ENCODE measurements around the gene USF1. TPM values are rescaled to one million over a fixed set of nuclear protein-coding genes. Genes with fewer than 3 reads are reported as not detected.

The USF1 gene, protein sequence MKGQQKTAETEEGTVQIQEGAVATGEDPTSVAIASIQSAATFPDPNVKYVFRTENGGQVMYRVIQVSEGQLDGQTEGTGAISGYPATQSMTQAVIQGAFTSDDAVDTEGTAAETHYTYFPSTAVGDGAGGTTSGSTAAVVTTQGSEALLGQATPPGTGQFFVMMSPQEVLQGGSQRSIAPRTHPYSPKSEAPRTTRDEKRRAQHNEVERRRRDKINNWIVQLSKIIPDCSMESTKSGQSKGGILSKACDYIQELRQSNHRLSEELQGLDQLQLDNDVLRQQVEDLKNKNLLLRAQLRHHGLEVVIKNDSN
- total RNA-seq (100 to 1,000 TPM in 1 of 5 experiments, 10 to 100 TPM in 4; 71.6 to 115 (median 91.7) TPM), polyA plus RNA-seq (1 to 10 TPM; 3.9 to 5.5 TPM), total RNA-seq (67.8 reads per million, percentile 77 among the genes with 10 or more reads in this experiment)

DNA sequence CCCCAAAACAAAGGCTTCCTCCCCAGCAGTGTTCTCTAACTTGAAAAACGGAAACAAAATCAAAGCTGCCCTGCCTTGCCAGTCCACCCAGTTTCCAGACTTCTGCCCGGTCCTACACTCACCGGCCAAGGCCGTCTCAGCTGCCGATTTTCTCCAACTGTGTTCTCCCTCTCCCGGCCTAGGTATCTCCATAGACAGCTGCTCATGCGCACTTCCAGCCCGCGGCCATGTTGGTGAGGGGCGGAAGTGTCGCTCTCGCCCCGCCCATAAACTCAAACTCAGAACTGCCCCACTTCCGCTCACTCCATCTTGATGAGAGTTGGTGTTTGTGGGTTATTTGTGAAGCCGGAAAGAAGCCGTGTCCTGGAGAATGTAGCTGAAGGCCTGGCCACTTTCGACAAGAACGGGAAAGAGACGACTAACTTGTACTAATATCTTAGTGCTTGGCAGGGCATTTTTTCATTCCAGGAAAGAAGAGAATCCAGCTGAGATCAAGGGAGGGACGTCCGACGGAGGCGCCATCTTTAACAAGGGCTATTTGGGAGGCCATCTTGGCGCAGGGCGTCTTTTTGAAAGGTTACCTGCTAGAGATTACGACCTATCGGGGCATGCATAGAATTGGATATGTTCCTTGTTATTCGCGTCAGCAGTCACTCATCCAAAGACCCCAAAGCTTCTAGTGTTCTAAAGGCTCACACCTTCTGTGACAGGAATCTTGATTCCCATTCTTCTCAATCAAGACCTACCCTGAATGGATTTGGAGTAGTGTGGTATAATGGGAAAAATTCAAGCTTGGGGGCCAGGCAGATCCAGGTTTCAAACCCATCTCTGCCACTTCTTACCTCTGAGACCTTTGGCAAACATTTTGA lies at the start of gene USF1:
Gene USF1 (minus strand): TSS at position 242 of the 869 bp plus-strand sequence. CDS start 2,702 bp downstream, outside the sequence.
- peaks cover 15 to 52% (median 19%) of the 10 kb centered on the region in 5 donors for H3K36me3 Mint-ChIP-seq
- ATAC-seq (peak; percentile 89), DNase-seq (peak; percentile 84 to 96 (median 93))
- peaks cover 19 to 63% (median 19%) of the 10 kb centered on the region in 3 experiments for H3K36me3 ChIP-seq (ENCODE audit: control insufficient read depth in 2 of 3, insufficient read depth in 3 of 3, low read length in 3 of 3)
- no peaks in the 10 kb centered on the region for H3K27me3 ChIP-seq (ENCODE audit: control insufficient read depth in 2 of 2, insufficient read depth in 2 of 2, low read length in 2 of 2)
- no peaks in the 10 kb centered on the region for H3K9me3 ChIP-seq (ENCODE audit: control insufficient read depth in 2 of 3, low read length in 3 of 3)
- peak within 1 kb of the TSS; percentile 92 to 100 (median 99) for H3K27ac Mint-ChIP-seq
- peaks cover 17 to 23% of the 10 kb centered on the region in 2 donors for H3K4me1 ChIP-seq (ENCODE audit: control insufficient read depth in 2 of 2, insufficient read depth in 2 of 2, low read length in 2 of 2)
- H3K4me3 Mint-ChIP-seq, result peak within 1 kb of the TSS; percentile 93 to 100 (median 97)
- CTCF ChIA-PET, result interaction anchor here (0.5 to 3.7 kb wide), 9 partner anchors 15 to 120 kb away, joined by 3 to 42 read pairs (median 3); partner anchors contain the start of genes ARHGAP30, KLHDC9 and PPOX
- peak within 1 kb of the TSS; percentile 93 for H3K4me3 ChIP-seq (ENCODE audit: low read length)
- H3K27me3 Mint-ChIP-seq, result no peaks in the 10 kb centered on the region
- intact Hi-C loops (cut with micrococcal nuclease), result loop anchor here (1.0 to 10.0 kb wide), 12 partner anchors 22 to 781 kb away; partner anchors contain the start of genes F11R (in 2 of the 2), UFC1 (in 2 of the 2), APOA2 (in 1 of the 2) and COPA (in 1 of the 2)
- H3K27ac ChIP-seq (ENCODE audit: low read depth, low read length), result peak within 1 kb of the TSS; percentile 92
- POLR2A ChIA-PET, result interaction anchor here (0.5 to 16.0 kb wide), 39 partner anchors 8 to 769 kb away, joined by 3 to 377 read pairs (median 5); partner anchors contain the start of genes ARHGAP30, DEDD, F11R and KLHDC9
- no peaks in the 10 kb centered on the region for H3K9me3 Mint-ChIP-seq
- H3K4me1 Mint-ChIP-seq, result peaks cover 41 to 54% (median 49%) of the 10 kb centered on the region in 7 donors

DNA sequence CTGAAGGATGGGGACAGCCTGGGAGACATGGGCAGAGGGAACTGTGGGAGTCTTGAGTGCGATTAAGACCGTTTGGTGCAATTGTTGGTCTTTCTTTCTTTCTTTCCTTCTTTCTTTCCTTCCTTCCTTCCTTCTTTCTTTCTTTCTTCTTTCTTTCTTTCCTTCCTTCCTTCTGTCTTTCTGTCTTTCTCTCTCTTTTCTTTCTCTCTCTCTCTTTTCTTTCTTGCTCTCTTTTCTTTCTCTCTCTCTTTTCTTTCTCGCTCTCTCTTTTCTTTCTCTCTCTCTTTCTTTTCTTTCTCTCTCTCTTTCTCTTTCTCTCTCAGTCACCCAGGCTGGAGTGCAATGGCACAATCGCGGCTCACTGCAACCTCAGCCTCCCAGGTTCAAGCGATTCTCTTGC lies 49.5 kb upstream of the USF1 start:
- Mint-ChIP-seq H3K27ac (peak overlapping the region in 3 of 9 donors; percentile 62 to 95 (median 79)), H3K9me3 (peaks cover 0 to 10% (median 0%) of the 10 kb centered on the region in 11 donors), H3K4me3 (no peak overlapping the region), H3K36me3 (peaks cover 0 to 6% (median 0%) of the 10 kb centered on the region in 5 donors), H3K4me1 (peaks cover 23 to 68% (median 34%) of the 10 kb centered on the region in 7 donors), H3K27me3 (peaks cover 0 to 12% (median 0%) of the 10 kb centered on the region in 5 donors)
- peaks cover 9 to 11% of the 10 kb centered on the region in 2 donors for H3K4me1 ChIP-seq (ENCODE audit: control insufficient read depth in 2 of 2, insufficient read depth in 2 of 2, low read length in 2 of 2)
- ChIA-PET CTCF (interaction anchor here (0.6 to 7.4 kb wide), 5 partner anchors 9 to 98 kb away, joined by 3 to 120 read pairs (median 5); partner anchors contain the start of gene ARHGAP30), POLR2A (interaction anchor here (0.8 to 7.4 kb wide), 3 partner anchors 26 to 70 kb away, joined by 3 to 106 read pairs (median 66); partner anchors contain the start of genes ARHGAP30, TSTD1 and USF1)
- no peak for ATAC-seq
- H3K27me3 ChIP-seq (ENCODE audit: control insufficient read depth in 2 of 2, insufficient read depth in 2 of 2, low read length in 2 of 2), result no peaks in the 10 kb centered on the region
- no peak for DNase-seq
- H3K27ac ChIP-seq (ENCODE audit: low read depth, low read length), result no peak overlapping the region
- no peaks in the 10 kb centered on the region for H3K9me3 ChIP-seq (ENCODE audit: control insufficient read depth in 2 of 3, low read length in 3 of 3)
- intact Hi-C loops (cut with micrococcal nuclease), result no loop called here
- peaks cover 0 to 8% (median 0%) of the 10 kb centered on the region in 3 experiments for H3K36me3 ChIP-seq (ENCODE audit: control insufficient read depth in 2 of 3, insufficient read depth in 3 of 3, low read length in 3 of 3)
- H3K4me3 ChIP-seq (ENCODE audit: low read length), result no peak overlapping the region

DNA sequence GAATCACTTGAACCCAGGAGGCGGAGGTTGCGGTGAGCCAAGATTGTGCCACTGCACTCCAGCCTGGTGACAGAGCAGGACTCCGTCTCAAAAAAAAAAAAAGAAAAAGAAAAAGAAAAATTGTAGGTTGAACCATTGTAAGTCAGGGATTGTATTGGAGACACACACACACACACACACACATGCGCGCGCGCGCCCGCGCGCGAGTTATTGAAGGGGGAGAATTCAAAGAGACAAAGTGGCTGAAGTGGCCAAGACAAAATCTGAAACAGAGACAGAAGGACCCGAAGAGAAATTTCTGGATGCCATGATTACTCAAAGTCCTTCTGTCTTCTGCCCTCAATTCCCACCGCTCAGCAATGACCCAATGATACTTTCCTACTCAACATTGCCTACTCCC lies 48.7 kb upstream of the USF1 start:
- ChIA-PET CTCF (interaction anchor here (0.6 to 7.4 kb wide), 6 partner anchors 23 to 287 kb away, joined by 3 to 120 read pairs (median 6); partner anchors contain the start of gene ARHGAP30), POLR2A (interaction anchor here (0.8 to 7.4 kb wide), 2 partner anchors 52 to 71 kb away, joined by 3 to 106 read pairs; partner anchors contain the start of genes TSTD1 and USF1)
- H3K27ac Mint-ChIP-seq, result peak overlapping the region in 4 of 9 donors; percentile 30 to 95 (median 70)
- peaks cover 23 to 63% (median 36%) of the 10 kb centered on the region in 7 donors for H3K4me1 Mint-ChIP-seq
- intact Hi-C loops (cut with micrococcal nuclease), result no loop called here
- peaks cover 0 to 10% (median 0%) of the 10 kb centered on the region in 11 donors for H3K9me3 Mint-ChIP-seq
- no peak for DNase-seq
- H3K4me3 Mint-ChIP-seq, result no peak overlapping the region
- Histone ChIP-seq H3K27me3 (ENCODE audit: control insufficient read depth in 2 of 2, insufficient read depth in 2 of 2, low read length in 2 of 2) (no peaks in the 10 kb centered on the region), H3K4me3 (ENCODE audit: low read length) (no peak overlapping the region), H3K4me1 (ENCODE audit: control insufficient read depth in 2 of 2, insufficient read depth in 2 of 2, low read length in 2 of 2) (peaks cover 9 to 11% of the 10 kb centered on the region in 2 donors), H3K27ac (ENCODE audit: low read depth, low read length) (no peak overlapping the region), H3K9me3 (ENCODE audit: control insufficient read depth in 2 of 3, low read length in 3 of 3) (no peaks in the 10 kb centered on the region), H3K36me3 (ENCODE audit: control insufficient read depth in 2 of 3, insufficient read depth in 3 of 3, low read length in 3 of 3) (peaks cover 0 to 2% (median 0%) of the 10 kb centered on the region in 3 experiments)
- H3K27me3 Mint-ChIP-seq, result peaks cover 0 to 12% (median 0%) of the 10 kb centered on the region in 5 donors
- peaks cover 0 to 5% (median 0%) of the 10 kb centered on the region in 5 donors for H3K36me3 Mint-ChIP-seq
- ATAC-seq, result no peak

DNA sequence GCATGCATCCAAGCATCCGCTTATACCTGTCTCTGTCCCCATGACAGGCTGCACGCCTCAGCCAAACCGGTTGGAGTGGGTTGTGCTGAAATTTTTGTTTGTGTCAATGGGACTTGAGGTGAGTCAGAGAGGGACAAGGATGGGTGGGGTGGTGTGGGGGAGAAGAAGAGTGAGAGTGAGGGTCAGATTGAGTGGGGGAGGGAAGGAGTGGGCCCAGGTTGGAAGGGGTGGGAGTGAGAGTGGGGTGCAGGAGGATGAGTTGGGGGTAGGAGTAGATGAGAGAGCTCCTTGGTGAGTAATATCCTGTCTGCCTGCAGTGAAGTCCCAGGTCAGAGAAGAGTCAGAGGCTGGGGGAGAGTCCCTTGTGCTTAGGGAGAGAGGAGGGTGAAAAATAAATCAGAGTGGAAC lies 46.8 kb upstream of the USF1 start:
- peak overlapping the region in 1 of 10 donors; percentile 1 for H3K4me3 Mint-ChIP-seq
- Histone ChIP-seq H3K9me3 (ENCODE audit: control insufficient read depth in 2 of 3, low read length in 3 of 3) (no peaks in the 10 kb centered on the region), H3K4me3 (ENCODE audit: low read length) (no peak overlapping the region), H3K27me3 (ENCODE audit: control insufficient read depth in 2 of 2, insufficient read depth in 2 of 2, low read length in 2 of 2) (no peaks in the 10 kb centered on the region), H3K27ac (ENCODE audit: low read depth, low read length) (no peak overlapping the region), H3K36me3 (ENCODE audit: control insufficient read depth in 2 of 3, insufficient read depth in 3 of 3, low read length in 3 of 3) (no peaks in the 10 kb centered on the region), H3K4me1 (ENCODE audit: control insufficient read depth in 2 of 2, insufficient read depth in 2 of 2, low read length in 2 of 2) (peaks cover 5 to 7% of the 10 kb centered on the region in 2 donors)
- H3K36me3 Mint-ChIP-seq, result peaks cover 0 to 3% (median 0%) of the 10 kb centered on the region in 5 donors
- ATAC-seq (no peak), DNase-seq (peak in 1 of 9 donors; percentile 65)
- H3K27ac Mint-ChIP-seq, result peak overlapping the region in 2 of 9 donors; percentile 25 to 47
- H3K4me1 Mint-ChIP-seq, result peaks cover 18 to 58% (median 26%) of the 10 kb centered on the region in 7 donors
- ChIA-PET CTCF (interaction anchor here (0.6 to 3.7 kb wide), 4 partner anchors 8 to 95 kb away, joined by 3 to 20 read pairs (median 3); no protein-coding TSS in a partner anchor), POLR2A (interaction anchor here (0.6 to 1.2 kb wide), 3 partner anchors 11 to 24 kb away, joined by 3 to 4 read pairs (median 3); partner anchors contain the start of gene ARHGAP30)
- peaks cover 0 to 6% (median 0%) of the 10 kb centered on the region in 11 donors for H3K9me3 Mint-ChIP-seq
- intact Hi-C loops (cut with micrococcal nuclease), result no loop called here
- H3K27me3 Mint-ChIP-seq, result peaks cover 0 to 11% (median 0%) of the 10 kb centered on the region in 5 donors

DNA sequence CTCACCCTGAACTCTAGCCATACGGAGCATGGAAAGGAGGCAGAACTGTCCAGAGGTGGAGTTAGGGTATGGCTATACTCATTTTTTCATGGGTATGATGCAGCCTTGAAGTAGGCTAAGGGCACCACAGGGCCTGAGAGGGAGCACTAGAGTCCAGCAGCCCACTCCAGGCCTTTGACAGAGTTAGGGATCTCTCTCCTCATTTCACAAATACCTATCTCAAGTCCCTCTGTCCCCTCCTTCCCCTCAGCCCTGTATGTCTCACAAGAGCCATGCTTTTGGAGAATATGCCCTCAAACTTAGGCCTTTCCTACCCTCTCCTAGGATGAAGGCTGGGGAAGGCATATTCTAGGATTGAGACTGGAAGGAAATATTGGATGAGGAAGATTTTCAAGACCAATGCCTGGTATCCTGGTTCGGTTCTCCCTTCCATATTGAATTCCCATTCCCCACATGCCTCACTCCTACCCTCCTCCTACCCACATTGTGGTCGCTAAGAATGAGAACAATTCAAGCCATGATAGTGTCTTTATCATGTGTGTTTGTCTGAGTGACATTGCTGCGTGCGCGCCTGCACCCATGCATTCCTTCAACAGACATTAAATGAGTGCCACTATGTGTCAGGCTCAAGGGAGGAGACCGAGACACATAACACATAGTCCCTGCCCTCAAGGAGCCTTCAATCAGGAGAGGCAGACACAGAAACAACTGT lies 46.2 kb upstream of the USF1 start:
- H3K4me3 ChIP-seq (ENCODE audit: low read length), result no peak overlapping the region
- Mint-ChIP-seq H3K4me1 (peaks cover 11 to 54% (median 19%) of the 10 kb centered on the region in 7 donors), H3K27ac (no peak overlapping the region), H3K36me3 (no peaks in the 10 kb centered on the region), H3K4me3 (no peak overlapping the region), H3K9me3 (peaks cover 0 to 4% (median 0%) of the 10 kb centered on the region in 11 donors), H3K27me3 (peaks cover 0 to 9% (median 0%) of the 10 kb centered on the region in 5 donors)
- H3K9me3 ChIP-seq (ENCODE audit: control insufficient read depth in 2 of 3, low read length in 3 of 3), result no peaks in the 10 kb centered on the region
- H3K27me3 ChIP-seq (ENCODE audit: control insufficient read depth in 2 of 2, insufficient read depth in 2 of 2, low read length in 2 of 2), result no peaks in the 10 kb centered on the region
- peaks cover 0 to 2% of the 10 kb centered on the region in 2 donors for H3K4me1 ChIP-seq (ENCODE audit: control insufficient read depth in 2 of 2, insufficient read depth in 2 of 2, low read length in 2 of 2)
- H3K36me3 ChIP-seq (ENCODE audit: control insufficient read depth in 2 of 3, insufficient read depth in 3 of 3, low read length in 3 of 3), result no peaks in the 10 kb centered on the region
- POLR2A ChIA-PET, result interaction anchor here (0.6 to 1.2 kb wide), 2 partner anchors 10 to 22 kb away, joined by 3 read pairs; partner anchors contain the start of gene ARHGAP30
- CTCF ChIA-PET, result interaction anchor here (3.7 kb wide), 1 partner anchor 94 kb away, joined by 20 read pairs; no protein-coding TSS in a partner anchor
- H3K27ac ChIP-seq (ENCODE audit: low read depth, low read length), result no peak overlapping the region
- DNase-seq, result no peak
- no peak for ATAC-seq
- intact Hi-C loops (cut with micrococcal nuclease), result no loop called here
